GM13977 (cell line): ENCODE data around the gene S100P.

Source experiments
- DNase-seq: peaks from one replicate; pipeline ENCODE4 v3.0.0; 2012; ENCODE audit warnings: low spot score
- in situ Hi-C: fragments of 300-500 bp; cut with MboI; formaldehyde crosslinking; loops from one replicate; pipeline ENCODE4 v1.12.0; 2022; ENCODE audit warnings: low sequenced_read_pairs, low pct_unique_long_range_greater_than_20kb, mixed read lengths, inconsistent platforms; ENCODE audit not compliant: unreplicated experiment
- TF ChIP-seq, protein P1 (sequence below): IDR thresholded peaks from 2 replicates; pipeline ENCODE4 v1.5.1; 2012; ENCODE audit warnings: mild to moderate bottlenecking, control low read depth; ENCODE audit not compliant: insufficient read depth; ENCODE audit errors: extremely low read depth, missing control alignments

Gene S100P

DNA sequence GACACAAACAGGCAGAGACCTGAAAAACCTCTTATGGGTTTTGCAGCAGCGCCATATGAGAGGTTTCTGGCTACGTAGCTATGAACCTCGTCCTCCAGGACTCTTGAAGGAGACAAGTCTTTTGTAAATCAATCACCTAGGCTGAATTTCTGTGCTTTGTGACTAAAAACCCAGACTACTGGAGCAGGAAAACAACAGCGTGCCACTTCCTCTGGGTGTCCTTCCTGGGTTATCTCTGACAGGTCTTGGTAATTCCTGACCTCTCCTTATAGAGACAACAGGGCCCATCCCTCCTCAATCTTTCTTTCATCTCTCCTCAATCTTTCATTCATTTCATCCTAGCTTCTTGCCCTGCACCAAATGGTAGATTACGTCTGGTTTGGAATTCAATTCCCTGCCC, 5.7 kb downstream of the S100P start:
- DNase-seq, result no peak
- in situ Hi-C loops, result no loop called here
- TF ChIP-seq, protein P1, sequence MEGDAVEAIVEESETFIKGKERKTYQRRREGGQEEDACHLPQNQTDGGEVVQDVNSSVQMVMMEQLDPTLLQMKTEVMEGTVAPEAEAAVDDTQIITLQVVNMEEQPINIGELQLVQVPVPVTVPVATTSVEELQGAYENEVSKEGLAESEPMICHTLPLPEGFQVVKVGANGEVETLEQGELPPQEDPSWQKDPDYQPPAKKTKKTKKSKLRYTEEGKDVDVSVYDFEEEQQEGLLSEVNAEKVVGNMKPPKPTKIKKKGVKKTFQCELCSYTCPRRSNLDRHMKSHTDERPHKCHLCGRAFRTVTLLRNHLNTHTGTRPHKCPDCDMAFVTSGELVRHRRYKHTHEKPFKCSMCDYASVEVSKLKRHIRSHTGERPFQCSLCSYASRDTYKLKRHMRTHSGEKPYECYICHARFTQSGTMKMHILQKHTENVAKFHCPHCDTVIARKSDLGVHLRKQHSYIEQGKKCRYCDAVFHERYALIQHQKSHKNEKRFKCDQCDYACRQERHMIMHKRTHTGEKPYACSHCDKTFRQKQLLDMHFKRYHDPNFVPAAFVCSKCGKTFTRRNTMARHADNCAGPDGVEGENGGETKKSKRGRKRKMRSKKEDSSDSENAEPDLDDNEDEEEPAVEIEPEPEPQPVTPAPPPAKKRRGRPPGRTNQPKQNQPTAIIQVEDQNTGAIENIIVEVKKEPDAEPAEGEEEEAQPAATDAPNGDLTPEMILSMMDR, result no peak

DNA sequence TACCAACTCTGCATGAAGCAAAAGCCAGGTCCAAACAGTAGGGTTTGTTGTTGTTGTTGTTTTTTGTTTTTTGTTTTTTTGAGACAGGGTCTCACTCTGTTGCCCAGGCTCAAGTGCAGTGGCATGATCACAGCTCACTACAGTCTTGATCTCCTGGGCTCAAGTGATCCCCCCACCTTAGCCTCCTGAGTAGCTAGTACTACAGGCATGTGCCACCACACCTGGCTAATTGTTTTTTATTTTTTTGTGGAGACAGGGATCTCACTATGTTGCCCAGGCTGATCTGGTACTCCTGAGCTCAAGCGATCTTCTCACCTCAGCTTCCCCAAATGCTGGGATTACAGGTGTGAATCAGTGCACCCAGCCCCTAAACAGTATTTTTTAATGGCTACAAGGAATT, 6.2 kb downstream of the S100P start:
- in situ Hi-C loops, result no loop called here
- TF ChIP-seq, protein P1, result no peak
- no peak for DNase-seq

DNA sequence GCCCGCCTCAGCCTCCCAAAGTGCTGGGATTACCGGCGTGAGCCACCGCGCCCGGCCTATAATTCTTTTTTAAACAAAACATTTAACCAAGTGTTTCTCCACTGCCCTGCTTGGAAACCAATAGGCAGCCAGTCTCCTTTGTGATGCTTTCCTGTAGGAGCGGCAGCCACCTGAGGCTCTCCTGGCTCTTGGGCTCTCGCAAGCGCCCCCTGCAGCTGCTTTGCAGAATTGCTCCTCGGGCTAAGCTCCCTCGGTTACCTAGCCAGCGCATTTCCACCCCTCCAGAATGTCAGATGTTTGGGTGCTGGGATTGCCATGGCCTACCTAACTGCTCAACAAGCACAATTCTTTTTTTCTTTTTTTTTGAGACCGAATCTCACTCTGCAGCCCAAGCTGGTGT, 7.7 kb downstream of the S100P start:
- DNase-seq, result no peak
- in situ Hi-C loops, result no loop called here
- TF ChIP-seq, protein P1, result peak; percentile 49

DNA sequence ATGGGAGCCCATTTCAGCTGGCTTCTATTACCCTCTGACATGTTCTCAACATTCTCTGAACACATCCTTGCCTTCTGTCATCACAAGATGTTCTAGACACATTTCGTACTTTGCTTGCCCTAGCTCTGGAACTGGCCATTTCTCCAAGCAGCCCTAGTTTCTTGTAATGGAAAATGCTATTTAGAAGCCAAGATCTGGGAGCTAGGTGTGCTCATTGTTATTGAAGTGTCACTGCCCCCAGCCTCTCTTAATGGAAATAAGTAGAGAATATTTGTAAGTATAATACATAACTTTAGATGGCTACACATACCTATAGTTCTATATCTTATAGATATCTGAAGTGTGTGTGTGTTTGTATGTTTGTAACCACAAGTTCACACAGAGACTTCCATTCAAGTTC, 9.1 kb downstream of the S100P start:
- DNase-seq, result no peak
- TF ChIP-seq, protein P1, result no peak
- in situ Hi-C loops, result no loop called here

DNA sequence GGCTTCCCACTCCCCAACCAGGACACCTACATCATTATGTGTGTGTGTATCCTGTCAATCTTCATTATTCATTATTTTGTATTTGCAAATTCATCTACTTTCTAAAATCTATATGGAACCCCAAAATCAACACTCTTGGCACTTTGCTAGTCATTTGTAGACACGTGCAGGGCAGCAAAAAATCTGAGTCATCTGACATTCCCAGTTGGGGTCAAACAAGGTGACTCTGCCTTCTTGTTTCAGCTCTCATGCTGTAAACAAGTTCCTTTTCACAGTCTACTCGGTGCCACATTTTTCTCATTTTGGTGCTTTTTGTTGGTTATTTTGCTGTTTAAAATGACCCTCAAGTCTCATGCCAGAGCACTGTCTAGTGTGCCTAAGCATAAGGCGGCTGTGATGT, 10.1 kb downstream of the S100P start:
- TF ChIP-seq, protein P1, result no peak
- in situ Hi-C loops, result no loop called here
- DNase-seq, result no peak

DNA sequence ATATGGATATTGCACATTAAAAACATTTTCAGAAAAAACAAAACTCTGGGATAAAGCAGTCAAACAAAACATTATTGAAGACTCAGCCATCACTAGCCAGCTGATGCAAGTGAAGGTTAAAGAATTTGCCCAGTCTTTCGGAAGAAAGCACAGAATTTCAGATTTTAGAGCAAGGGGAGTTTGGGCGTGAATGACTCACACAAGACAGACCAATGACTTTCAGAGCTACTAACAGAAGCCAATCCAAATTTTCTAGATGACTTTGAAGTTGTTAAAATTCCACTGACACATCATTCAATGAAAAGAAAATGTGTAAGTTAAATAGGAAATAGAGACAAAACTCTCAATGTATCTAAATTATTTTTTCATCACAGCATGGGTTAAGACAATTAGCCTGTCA, 12.0 kb downstream of the S100P start:
- TF ChIP-seq, protein P1, result no peak
- no peak for DNase-seq
- in situ Hi-C loops, result no loop called here

DNA sequence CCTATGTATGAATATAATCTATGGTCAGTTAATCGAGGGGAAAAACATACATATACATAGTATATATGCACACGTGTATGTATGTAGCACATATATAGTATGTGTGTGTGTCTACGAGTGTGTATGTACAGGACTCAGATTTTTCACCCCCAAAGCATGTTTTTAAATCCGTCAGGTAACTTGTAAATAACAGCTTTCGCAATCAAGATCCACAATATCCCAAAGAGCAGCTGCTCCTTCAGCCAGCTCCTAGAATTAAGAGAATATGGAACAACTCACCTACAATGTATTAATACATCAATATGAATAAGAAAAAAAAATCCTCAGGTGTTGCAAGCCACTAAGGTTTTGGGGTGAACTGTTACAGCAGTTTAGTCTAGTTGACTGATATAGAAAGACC, 12.5 kb downstream of the S100P start:
- TF ChIP-seq, protein P1, result no peak
- no peak for DNase-seq
- in situ Hi-C loops, result no loop called here
